OCI-LY7 (cell line): Measurements from ENCODE around the gene KSR1.
"Not testable (repeated sequence)": the region's sequence is repeated elsewhere in the genome, so short reads cannot be mapped to it uniquely, and the experiment has no call there.

ENCODE experiments used
- EZH2phosphoT487 ChIP-seq: fragments of 200-600 bp; sonication (generic); IDR thresholded peaks from 2 replicates; pipeline ENCODE4 v1.6.1; 2018; ENCODE audit warnings: low read depth, borderline replicate concordance, mild to moderate bottlenecking, mixed run types, antibody characterized with exemption, low read length, moderate library complexity, mixed read lengths
- TF ChIP-seq, protein P1 (sequence below): fragments of 200-600 bp; sonication (generic); conservative IDR thresholded peaks from 2 replicates; pipeline ENCODE4 v1.5.1; 2014; ENCODE audit warnings: mild to moderate bottlenecking, antibody characterized with exemption, low read length, moderate library complexity, mixed read lengths

DNA sequence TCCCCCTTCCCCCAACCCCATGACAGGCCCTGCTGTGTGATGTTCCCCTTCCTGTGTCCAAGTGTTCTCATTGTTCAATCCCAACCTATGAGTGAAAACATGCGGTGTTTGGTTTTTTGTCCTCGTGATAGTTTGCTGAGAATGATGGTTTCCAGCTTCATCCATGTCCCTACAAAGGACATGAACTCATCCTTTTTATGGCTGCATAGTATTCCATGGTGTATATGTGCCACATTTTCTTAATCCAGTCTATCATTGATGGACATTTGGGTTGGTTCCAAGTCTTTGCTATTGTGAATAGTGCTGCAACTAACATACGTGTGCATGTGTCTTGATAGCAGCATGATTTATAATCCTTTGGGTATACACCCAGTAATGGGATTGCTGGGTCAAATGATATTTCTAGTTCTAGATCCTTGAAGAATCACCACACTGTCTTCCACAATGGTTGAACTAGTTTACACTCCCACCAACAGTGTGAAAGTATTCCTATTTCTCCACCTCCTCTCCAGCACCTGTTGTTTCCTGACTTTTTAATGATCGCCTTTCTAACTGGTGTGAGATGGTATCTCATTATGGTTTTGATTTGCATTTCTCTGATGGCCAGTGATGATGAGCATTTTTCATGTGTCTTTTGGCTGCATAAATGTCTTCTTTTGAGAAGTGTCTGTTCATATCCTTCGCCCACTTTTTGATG lies 28.9 kb upstream of the KSR1 start:
- TF ChIP-seq, protein P1, sequence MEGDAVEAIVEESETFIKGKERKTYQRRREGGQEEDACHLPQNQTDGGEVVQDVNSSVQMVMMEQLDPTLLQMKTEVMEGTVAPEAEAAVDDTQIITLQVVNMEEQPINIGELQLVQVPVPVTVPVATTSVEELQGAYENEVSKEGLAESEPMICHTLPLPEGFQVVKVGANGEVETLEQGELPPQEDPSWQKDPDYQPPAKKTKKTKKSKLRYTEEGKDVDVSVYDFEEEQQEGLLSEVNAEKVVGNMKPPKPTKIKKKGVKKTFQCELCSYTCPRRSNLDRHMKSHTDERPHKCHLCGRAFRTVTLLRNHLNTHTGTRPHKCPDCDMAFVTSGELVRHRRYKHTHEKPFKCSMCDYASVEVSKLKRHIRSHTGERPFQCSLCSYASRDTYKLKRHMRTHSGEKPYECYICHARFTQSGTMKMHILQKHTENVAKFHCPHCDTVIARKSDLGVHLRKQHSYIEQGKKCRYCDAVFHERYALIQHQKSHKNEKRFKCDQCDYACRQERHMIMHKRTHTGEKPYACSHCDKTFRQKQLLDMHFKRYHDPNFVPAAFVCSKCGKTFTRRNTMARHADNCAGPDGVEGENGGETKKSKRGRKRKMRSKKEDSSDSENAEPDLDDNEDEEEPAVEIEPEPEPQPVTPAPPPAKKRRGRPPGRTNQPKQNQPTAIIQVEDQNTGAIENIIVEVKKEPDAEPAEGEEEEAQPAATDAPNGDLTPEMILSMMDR, result not testable (repeated sequence)
- TF ChIP-seq EZH2phosphoT487, result not testable (repeated sequence)
